Measurements from ENCODE around the gene ALDH7A1.
"Not testable (repeated sequence)": the region's sequence is repeated elsewhere in the genome, so short reads cannot be mapped to it uniquely, and the experiment has no call there.

ALDH7A1 gene

GRCh38 chr5:126535856-126536545 is 59.0 kb downstream of the ALDH7A1 start:
- no peak for DNase-seq (ENCODE audit: low read depth, low spot score)

DNA sequence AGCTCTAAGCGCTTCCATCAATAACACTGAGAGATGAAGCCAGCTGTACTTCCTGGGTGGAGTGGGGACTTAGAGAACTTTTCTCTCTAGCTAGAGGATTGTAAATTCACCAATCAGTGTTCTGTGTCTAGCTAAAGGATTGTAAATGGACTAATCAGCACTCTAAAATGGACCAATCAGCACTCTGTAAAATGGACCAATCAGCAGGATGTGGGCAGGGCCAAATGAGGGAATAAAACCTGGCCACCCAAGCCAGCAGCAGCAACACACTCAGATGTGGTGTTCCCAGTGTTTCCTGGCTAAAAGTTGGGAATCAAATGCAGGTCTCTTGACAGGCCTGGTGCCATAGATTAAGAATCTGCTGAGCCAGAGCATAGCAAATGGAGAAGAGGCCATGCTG is 60.5 kb downstream of the ALDH7A1 start:
- no peak for DNase-seq (ENCODE audit: low read depth, low spot score)

GRCh38 chr5:126531543-126532120 is 63.4 kb downstream of the ALDH7A1 start:
- DNase-seq (ENCODE audit: low read depth, low spot score): no peak

DNA sequence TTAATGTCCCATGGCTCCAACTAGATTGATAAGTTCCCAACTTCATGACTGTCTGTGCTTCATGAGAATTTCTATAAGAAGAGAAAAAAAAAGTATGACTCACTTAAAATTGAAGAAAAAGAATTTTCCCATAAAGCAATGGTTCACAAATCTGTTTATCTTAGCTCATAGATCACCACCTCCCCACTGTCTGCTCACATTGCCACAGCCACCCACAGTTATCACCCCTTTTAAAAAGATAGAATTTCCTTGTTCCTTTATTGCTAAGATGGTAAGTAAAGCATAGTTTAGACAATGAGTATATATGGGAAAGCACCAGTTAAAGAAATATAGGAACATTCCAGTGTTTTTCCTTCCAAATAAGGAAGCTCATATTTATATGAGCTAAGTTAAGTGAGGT is 67.1 kb downstream of the ALDH7A1 start:
- no peak for DNase-seq (ENCODE audit: low read depth, low spot score)

DNA sequence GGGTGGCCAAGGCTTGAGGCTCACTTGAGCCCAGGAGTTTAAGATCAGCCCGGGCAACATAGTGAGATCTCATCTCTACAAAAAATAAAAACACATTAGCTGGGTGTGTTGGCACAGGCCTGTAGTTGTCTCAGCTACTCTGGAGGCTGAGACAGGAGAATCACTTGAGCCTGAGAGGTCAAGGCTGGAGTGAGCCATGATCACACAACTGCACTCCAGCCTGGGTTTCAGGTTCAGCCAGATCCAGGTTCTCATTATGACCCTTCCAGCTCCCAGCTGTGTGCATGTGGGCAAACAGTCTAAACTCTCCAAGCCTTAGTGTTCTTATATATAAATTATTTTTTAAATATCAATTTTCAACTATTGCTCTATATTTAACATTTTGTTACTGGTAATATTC is 67.9 kb downstream of the ALDH7A1 start:
- no peak for DNase-seq (ENCODE audit: low read depth, low spot score)

- no peak for DNase-seq (ENCODE audit: low read depth, low spot score)
These were observed 68.5 kb downstream of the ALDH7A1 start for GRCh38 chr5:126526493-126526892.

- no peak for DNase-seq (ENCODE audit: low read depth, low spot score)
These were observed 69.3 kb downstream of the ALDH7A1 start for GRCh38 chr5:126525630-126526245.

DNA sequence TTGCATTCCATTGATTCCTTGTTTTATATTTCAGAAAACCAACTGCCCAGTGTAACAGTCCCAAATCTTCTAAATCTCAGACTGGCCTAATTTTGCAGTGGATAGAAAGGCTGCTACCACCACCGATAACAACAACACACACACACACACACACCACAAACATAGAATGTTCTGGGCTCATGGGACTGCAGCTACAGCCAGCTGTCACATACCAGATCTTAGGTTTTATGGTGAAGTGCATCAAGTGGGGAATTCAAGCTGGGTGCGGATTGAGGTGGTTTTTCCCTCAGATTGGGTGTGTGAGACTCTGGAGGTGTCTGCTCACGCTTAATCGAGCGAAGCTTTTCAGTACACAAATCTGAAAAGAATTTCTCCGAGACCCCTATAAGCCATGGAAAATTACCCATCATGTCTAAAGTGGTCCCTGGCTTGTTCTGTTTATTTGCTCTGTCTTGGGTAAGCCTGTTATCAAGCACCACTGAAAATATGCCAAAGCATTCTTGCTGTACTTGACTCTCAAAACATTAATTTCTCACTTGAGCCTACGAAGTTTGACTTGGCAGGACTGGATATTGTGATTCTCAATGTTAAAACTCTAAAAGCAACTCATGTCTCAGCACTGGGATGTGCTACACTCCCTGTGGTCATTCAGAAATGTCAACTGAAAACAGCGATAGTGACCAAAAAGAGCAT is 71.1 kb downstream of the ALDH7A1 start:
- no peak for DNase-seq (ENCODE audit: low read depth, low spot score)

DNA sequence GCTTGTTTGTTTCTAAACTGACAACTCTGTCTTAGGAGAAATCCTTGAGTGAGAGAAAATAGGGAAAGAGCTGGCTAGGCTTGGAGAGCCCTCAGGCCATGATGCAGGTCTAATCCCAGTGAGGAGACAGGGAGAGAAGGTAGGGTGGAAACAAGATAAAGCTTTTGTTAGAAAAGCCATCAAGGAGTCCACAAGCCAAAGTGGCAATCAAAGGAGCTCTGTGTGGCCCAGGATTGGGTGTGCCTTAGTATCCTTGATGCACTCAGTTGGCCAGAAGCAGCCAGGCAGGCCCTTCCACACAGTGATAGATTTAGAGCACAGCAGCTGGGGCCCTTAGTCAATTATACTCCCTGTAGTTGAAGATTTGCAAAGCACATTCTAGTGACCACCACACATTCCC is 73.9 kb downstream of the ALDH7A1 start:
- DNase-seq (ENCODE audit: low read depth, low spot score): no peak

DNA sequence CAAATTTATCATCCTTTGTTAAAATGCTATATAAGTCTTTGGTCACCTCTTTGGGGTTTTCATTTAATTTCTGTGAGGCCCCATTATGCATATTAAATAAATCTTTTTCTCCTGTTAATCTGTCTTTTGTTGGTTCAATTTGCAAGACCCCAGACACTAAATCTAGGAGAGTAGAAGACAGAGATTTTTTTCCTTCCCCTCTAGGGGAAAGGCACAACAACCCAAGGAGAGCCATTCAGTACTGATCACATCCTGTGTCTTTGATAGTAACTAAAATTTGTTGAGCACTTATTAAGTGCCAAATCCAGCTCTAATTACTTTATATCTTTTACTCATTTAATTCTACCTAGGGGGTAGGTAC is 74.4 kb downstream of the ALDH7A1 start:
- DNase-seq (ENCODE audit: low read depth, low spot score): no peak

GRCh38 chr5:126519637-126520592 is 75.1 kb downstream of the ALDH7A1 start:
- no peak for DNase-seq (ENCODE audit: low read depth, low spot score)

DNA sequence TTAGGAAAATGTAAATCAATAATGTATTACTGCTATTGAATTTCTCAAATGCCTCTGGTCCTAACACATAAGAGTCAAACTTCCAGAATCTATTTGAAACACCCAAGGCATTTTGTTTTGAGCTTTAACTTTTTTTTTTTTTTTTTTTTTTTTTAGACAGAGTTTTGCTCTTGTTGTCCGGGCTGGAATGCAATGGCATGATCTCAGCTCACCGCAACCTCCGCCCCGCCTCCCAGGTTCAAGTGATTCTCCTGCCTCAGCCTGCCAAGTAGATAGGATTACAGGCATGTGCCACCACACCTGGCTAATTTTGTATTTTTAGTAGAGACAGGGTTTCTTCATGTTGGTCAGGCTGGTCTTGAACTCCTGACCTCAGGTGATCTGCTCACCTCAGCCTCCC is 75.8 kb downstream of the ALDH7A1 start:
- not testable (repeated sequence) for DNase-seq (ENCODE audit: low read depth, low spot score)

DNA sequence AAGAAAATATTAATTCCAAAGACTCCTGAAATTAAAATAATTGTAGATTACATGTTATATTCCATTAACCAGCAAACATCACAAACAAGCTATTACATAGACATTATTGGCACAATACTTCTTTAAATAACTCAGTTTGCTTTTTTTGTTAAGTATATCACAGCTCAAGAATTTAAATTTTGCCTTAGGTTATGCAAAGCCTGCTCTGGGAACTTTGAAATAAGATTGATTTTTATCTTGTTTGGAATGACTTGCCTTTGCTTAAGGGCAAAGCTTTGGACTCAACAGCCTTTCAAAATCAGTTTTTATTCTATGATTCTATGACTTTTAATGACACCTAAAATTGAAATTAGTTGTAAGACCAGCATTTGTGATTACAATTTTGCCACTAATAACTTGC is 78.2 kb downstream of the ALDH7A1 start:
- DNase-seq (ENCODE audit: low read depth, low spot score): no peak

- no peak for DNase-seq (ENCODE audit: low read depth, low spot score)
These were observed 78.9 kb downstream of the ALDH7A1 start for GRCh38 chr5:126516133-126516532.

DNA sequence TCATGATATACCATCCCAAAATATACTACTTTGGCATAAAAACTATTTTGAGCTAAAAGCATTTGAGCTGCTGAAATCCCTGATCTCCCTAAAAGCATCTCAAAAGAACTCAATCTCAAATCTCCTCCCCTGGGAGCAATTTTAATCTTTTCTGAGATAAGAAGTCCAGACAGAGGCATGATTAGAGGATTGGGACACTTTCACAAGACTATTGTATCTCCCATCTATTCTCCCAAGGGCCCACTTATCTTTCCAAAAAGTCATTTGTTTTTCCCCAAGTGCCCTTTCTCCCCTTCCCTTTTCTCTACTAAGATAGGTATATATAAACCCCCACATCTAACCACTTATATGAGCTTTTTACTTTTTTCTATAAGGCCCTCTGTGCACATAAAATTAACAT is 79.7 kb downstream of the ALDH7A1 start:
- no peak for DNase-seq (ENCODE audit: low read depth, low spot score)

DNA sequence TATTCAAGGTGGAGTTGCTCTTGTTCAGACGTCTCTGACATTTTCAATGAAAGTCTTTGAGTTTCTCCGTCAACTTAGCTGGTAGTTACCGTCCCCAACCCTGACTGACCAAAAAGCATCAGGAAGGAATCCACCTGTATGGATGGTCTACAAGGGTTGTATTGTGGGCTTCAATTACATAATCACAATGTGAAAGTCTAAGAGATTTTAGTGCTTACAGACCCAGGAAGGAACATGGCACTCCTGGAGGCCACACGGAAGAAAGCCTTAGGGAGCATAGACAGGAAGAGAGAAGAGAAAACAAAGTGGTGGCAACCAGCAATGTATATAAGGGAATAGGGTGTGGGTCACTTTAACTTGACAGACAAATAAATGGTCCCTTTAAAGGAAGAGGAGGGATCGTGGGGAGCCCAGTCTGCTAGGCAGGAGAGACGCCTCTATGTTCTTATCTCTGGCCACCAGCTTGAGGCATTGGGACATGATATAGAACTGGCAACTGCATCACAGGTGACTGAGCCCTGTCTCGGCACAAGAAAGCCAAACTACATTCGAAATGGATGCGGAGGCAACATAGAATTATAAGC is 80.4 kb downstream of the ALDH7A1 start:
- DNase-seq (ENCODE audit: low read depth, low spot score): no peak

GRCh38 chr5:126514131-126514557 is 80.9 kb downstream of the ALDH7A1 start:
- DNase-seq (ENCODE audit: low read depth, low spot score): no peak

DNA sequence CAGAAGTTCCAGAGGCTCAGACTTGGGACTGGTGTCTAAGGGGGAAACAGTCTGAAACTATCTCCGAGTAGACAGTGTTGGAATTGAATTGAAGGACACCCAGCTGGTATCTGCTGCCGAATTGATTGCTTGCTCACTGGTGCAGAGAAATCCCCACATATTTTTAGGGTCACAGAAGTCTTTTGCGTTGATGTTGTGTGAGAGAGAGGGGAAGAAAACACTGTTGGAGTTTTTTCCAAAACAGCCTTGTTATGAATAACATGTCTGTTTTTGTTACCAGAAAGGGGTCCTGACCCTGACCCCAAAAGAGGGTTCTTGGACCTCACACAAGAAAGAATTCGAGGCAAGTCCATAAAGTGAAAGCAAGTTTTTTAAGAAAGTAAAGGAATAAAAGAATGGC is 81.3 kb downstream of the ALDH7A1 start:
- no peak for DNase-seq (ENCODE audit: low read depth, low spot score)

DNA sequence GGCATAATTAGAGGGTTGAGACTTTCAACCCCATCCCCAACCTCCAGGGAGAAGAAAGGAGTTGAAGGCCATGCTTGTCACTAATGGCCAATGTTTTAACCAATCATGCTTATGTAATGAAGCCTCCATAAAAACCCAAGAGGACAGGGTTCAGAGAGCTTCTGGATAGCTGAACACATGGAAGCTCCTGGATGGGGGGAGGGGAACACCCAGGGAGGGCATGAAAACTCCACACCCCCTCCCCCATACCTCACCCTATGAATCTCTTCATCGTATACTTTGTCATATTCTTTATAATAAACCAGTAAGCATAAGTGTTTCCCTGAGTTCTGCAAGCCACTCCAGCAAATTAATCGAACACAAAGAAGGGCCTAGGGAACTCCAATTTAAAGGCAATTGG is 81.7 kb downstream of the ALDH7A1 start:
- DNase-seq (ENCODE audit: low read depth, low spot score): no peak

GRCh38 chr5:126512451-126512850 is 82.6 kb downstream of the ALDH7A1 start:
- no peak for DNase-seq (ENCODE audit: low read depth, low spot score)

- DNase-seq (ENCODE audit: low read depth, low spot score): no peak
These were observed 83.1 kb downstream of the ALDH7A1 start for GRCh38 chr5:126511961-126512360.

Measured in activated CD4-positive, CD25-positive, alpha-beta regulatory T cell treated with anti-CD3 and anti-CD28 coated beads, Interleukin-2, amount 50 U/mL, for 16 hours (primary cell).